NK-92 (cell line): ENCODE results near the gene PRPF40A.

Source experiments
- DNase-seq: peaks from one replicate; lab custom pipeline; 2025; ENCODE audit not compliant: unreplicated experiment; lab: John Stamatoyannopoulos, UW

The PRPF40A gene

GRCh38 chr2:152655880-152656279 is 61.4 kb downstream of the PRPF40A start:
- no peak for DNase-seq

GRCh38 chr2:152651834-152652233 is 65.4 kb downstream of the PRPF40A start:
- DNase-seq: no peak

GRCh38 chr2:152650768-152651371 is 66.4 kb downstream of the PRPF40A start:
- DNase-seq: no peak

GRCh38 chr2:152649997-152650396 is 67.3 kb downstream of the PRPF40A start:
- no peak for DNase-seq

- DNase-seq: no peak
These were observed 68.9 kb downstream of the PRPF40A start for GRCh38 chr2:152648336-152648735.

GRCh38 chr2:152647552-152647951 is 69.7 kb downstream of the PRPF40A start:
- no peak for DNase-seq

- no peak for DNase-seq
These were observed 70.5 kb downstream of the PRPF40A start for GRCh38 chr2:152646775-152647174.

- DNase-seq: no peak
These were observed 71.0 kb downstream of the PRPF40A start for GRCh38 chr2:152646264-152646663.

- no peak for DNase-seq
These were observed 72.9 kb downstream of the PRPF40A start for GRCh38 chr2:152644189-152644873.

GRCh38 chr2:152638590-152638989 is 78.7 kb downstream of the PRPF40A start:
- DNase-seq: no peak

GRCh38 chr2:152638056-152638455 is 79.2 kb downstream of the PRPF40A start:
- no peak for DNase-seq

GRCh38 chr2:152637251-152637650 is 80.0 kb downstream of the PRPF40A start:
- DNase-seq: no peak

GRCh38 chr2:152635635-152636298 is 81.5 kb downstream of the PRPF40A start:
- DNase-seq: peak; percentile 2

GRCh38 chr2:152632736-152633135 is 84.5 kb downstream of the PRPF40A start:
- DNase-seq: no peak

GRCh38 chr2:152630466-152630865 is 86.8 kb downstream of the PRPF40A start:
- no peak for DNase-seq

GRCh38 chr2:152629202-152629601 is 88.1 kb downstream of the PRPF40A start:
- no peak for DNase-seq

GRCh38 chr2:152627351-152627957 is 89.8 kb downstream of the PRPF40A start:
- no peak for DNase-seq

- DNase-seq: no peak
These were observed 90.3 kb downstream of the PRPF40A start for GRCh38 chr2:152626911-152627339.

GRCh38 chr2:152624805-152625204 is 92.5 kb downstream of the PRPF40A start:
- DNase-seq: no peak

GRCh38 chr2:152623775-152624174 is 93.5 kb downstream of the PRPF40A start:
- no peak for DNase-seq

GRCh38 chr2:152623076-152623740 is 94.1 kb downstream of the PRPF40A start:
- no peak for DNase-seq
